ENCODE data around the gene USP47. TPM values are rescaled to one million over a fixed set of nuclear protein-coding genes. Genes with fewer than 3 reads are reported as not detected.

USP47 gene
- polyA plus RNA-seq, 2 of the 4 experiments (the other 2 are of a cell fraction), result 31.0 to 32.8 TPM

DNA sequence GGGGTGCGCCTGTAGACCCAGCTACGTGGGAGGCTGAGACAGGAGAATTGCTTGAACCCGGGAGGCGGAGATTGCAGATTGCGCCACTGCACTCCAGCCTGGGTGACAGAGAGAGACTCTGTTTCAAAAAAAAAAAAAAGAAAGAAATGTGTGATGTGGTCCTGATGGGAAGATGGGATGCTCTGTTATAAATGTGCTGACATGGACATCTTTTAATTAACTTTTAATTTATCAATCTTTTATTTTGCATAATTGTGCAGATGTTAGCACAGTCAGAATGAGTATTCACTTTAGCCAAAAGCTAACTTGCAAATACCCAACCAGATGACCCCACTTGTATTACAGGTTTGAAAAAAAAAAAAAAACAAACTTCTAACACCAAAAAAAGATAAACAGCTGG, 23.8 kb upstream of the USP47 start:
- FAIRE-seq, result no peak

DNA sequence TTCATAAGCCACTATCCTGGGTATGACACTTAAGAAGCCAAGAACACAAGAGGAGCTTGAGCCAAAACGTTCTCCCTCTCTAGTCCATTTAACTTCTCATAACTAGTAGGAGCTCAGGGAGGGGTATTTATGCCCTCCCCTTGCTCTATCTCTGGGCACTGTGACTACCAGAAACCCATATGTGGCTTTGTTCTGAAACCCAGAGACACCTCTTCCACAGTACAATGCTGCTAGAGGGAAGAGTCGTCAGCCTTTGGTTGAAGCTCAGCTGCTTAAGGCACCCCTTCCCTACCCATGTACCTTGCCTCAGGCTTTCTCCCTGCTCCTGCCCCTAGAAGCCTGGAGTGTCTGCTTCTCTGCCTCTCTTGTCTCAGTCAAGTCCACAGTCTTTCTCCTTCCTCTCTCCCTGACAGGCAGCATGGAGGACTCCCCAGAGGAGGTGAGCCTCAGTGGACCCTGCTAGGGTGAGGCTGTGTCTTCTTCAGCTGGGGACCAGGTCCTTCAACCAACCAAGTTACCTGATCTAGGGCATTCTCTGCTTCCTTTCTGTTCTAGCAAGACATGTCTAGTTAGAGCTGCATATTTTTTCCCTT, 23.1 kb upstream of the USP47 start:
- FAIRE-seq (no peak), DNase-seq (ENCODE audit: low read depth in 1 of 2, low spot score in 1 of 2) (no peak), ATAC-seq (no peak; a peak in 1 of 6 replicates)
- no peak overlapping the region for H3K4me2 ChIP-seq
- no peaks in the 10 kb centered on the region for H3K9me3 ChIP-seq
- WGBS (ENCODE audit: missing lambda C conversion rate), result 67% methylated on average over 2 of the region's 2 CpGs
- peaks cover 36% of the 10 kb centered on the region for H3K4me1 ChIP-seq
- H3K27ac ChIP-seq, result peak overlapping the region in 1 of 2 experiments; percentile 50; a peak in 2 of 6 replicates
- TF ChIP-seq MAFK (IDR thresholded peaks at IDR 0.05; ENCODE audit: partially characterized antibody), result no peak
- TF ChIP-seq RFX5 (IDR thresholded peaks at IDR 0.05), result no peak
- no peak for TF ChIP-seq ZC3H11A (IDR thresholded peaks at IDR 0.05)
- no peak for TF ChIP-seq NPAS2 (CRISPR knock-in tag; IDR thresholded peaks at IDR 0.05; ENCODE audit: borderline replicate concordance)
- TF ChIP-seq ZNF302 (CRISPR knock-in tag; IDR thresholded peaks at IDR 0.05), result no peak
- TF ChIP-seq RAD21 (conservative IDR thresholded peaks at IDR 0.05 in 1 of 2, IDR thresholded peaks at IDR 0.05 in 1 of 2), result no peak
- TF ChIP-seq HOXB5 (CRISPR knock-in tag; IDR thresholded peaks at IDR 0.05), result no peak
- no peak for TF ChIP-seq GATA3 (IDR thresholded peaks at IDR 0.05; ENCODE audit: borderline replicate concordance)
- ChIA-PET POLR2A (interaction anchor here (1.3 kb wide), 1 partner anchor 23 kb away, joined by 5 read pairs; the partner anchor contains the start of gene USP47), CTCF (interaction anchor here (0.7 to 1.5 kb wide), 7 partner anchors 8 to 229 kb away, joined by 3 to 6 read pairs (median 3); no protein-coding TSS in a partner anchor)
- H3K4me3 ChIP-seq, result no peak overlapping the region

More for the DNA sequence above, 23.8 kb upstream of the USP47 start:
- 93% methylated on average over 5 of the region's 5 CpGs for WGBS (ENCODE audit: missing lambda C conversion rate)
- no peaks in the 10 kb centered on the region for H3K9me3 ChIP-seq
- no peak for ATAC-seq
- no peak overlapping the region for H3K4me2 ChIP-seq
- H3K4me1 ChIP-seq, result peaks cover 43% of the 10 kb centered on the region
- CTCF ChIA-PET, result interaction anchor here (0.7 to 1.5 kb wide), 10 partner anchors 9 to 965 kb away, joined by 3 to 6 read pairs (median 3); no protein-coding TSS in a partner anchor
- no peak overlapping the region for H3K27ac ChIP-seq
- H3K4me3 ChIP-seq, result no peak overlapping the region
- TF ChIP-seq MAFK (IDR thresholded peaks at IDR 0.05; ENCODE audit: partially characterized antibody) (peak; percentile 75), ZSCAN20 (CRISPR knock-in tag; IDR thresholded peaks at IDR 0.05) (no peak)
- DNase-seq (ENCODE audit: low read depth in 1 of 2, low spot score in 1 of 2), result no peak
- POLR2A ChIA-PET, result interaction anchor here (1.3 kb wide), 1 partner anchor 24 kb away, joined by 5 read pairs; the partner anchor contains the start of gene USP47

DNA sequence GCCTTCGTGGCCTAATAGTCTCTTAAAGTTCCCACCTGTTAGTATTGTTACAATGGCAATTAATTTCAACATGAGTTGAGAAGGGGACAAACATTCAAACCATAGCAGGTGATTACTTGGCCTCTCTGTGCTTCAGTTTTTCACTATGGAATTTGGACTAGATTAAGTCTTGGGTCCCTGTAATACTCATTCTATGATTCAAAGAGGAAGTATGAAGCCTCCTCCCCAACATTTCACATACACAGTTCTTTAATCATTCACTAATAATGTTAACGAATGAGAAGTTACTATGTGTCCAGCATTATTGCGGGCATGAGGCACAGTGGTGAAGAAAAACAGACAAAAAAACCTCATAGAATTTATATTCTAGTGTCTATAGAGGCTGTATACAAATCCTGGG, 19.9 kb upstream of the USP47 start:
- 31% methylated on average over 3 of the region's 3 CpGs for WGBS (ENCODE audit: missing lambda C conversion rate)
- Histone ChIP-seq H3K9me3 (no peaks in the 10 kb centered on the region; the same call in 1 of the 3 replicates), H3K4me2 (peak overlapping the region; percentile 19), H3K4me1 (peaks cover 16% of the 10 kb centered on the region; the same call in 2 of the 3 replicates), H3K27ac (0 out of 6 replicates have a peak overlapping the region, but pooled peaks of 1 of the 2 experiments have one; percentile 26), H3K4me3 (no peak overlapping the region)
- no peak for TF ChIP-seq RARB (CRISPR knock-in tag; IDR thresholded peaks at IDR 0.05)
- TF ChIP-seq RAD21 (conservative IDR thresholded peaks at IDR 0.05 in 1 of 2, IDR thresholded peaks at IDR 0.05 in 1 of 2), result no peak
- no peak for TF ChIP-seq GATA3 (IDR thresholded peaks at IDR 0.05; ENCODE audit: borderline replicate concordance)
- no peak for TF ChIP-seq JUN (IDR thresholded peaks at IDR 0.05)
- POLR2A ChIA-PET, result no interaction called here
- no peak for DNase-seq (ENCODE audit: low read depth in 1 of 2, low spot score in 1 of 2)
- FAIRE-seq, result no peak
- ATAC-seq, result 0 out of 6 replicates have a peak, but pooled peaks of 1 of the 2 experiments have one; percentile 30
- CTCF ChIA-PET, result no interaction called here

DNA sequence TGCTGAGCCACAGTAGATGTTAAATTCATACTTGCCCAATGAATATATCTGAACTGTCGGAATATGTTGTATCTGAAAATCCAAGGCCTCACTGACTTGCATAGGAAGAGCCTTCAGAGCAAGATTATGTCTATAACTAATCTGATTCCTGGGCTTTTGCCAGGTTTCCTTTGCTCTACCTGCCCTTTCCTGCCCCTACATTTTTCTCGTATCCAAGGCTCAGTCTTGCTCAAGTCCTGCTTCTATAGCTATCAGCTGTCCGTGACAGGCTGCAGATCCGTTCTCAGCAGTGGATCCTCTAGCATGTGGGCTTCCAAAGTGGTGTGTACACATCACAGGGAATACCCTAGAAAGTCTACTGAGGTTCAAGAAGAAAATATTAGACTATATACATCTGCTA, 18.8 kb upstream of the USP47 start:
- H3K4me1 ChIP-seq, result peaks cover 12% of the 10 kb centered on the region; the same call in 2 of the 3 replicates
- FAIRE-seq (no peak), DNase-seq (ENCODE audit: low read depth in 1 of 2, low spot score in 1 of 2) (no peak), ATAC-seq (no peak)
- H3K4me3 ChIP-seq, result no peak overlapping the region
- ChIA-PET POLR2A (no interaction called here), CTCF (interaction anchor here (1.3 kb wide), 1 partner anchor 19 kb away, joined by 6 read pairs; the partner anchor contains the start of gene USP47)
- 83% methylated on average over 4 of the region's 4 CpGs for WGBS (ENCODE audit: missing lambda C conversion rate)
- H3K4me2 ChIP-seq, result no peak overlapping the region
- no peaks in the 10 kb centered on the region; the same call in 1 of the 3 replicates for H3K9me3 ChIP-seq
- H3K27ac ChIP-seq, result no peak overlapping the region
- TF ChIP-seq PHF8 (IDR thresholded peaks at IDR 0.05; ENCODE audit: borderline replicate concordance, low read depth) (no peak), CHD4 (IDR thresholded peaks at IDR 0.05; ENCODE audit: borderline replicate concordance) (no peak), HDAC2 (IDR thresholded peaks at IDR 0.05) (no peak), ESRRA (IDR thresholded peaks at IDR 0.05; ENCODE audit: borderline replicate concordance, low read length) (no peak), MAZ (IDR thresholded peaks at IDR 0.05; ENCODE audit: borderline replicate concordance, low read depth, low read length) (no peak), CBX8 (IDR thresholded peaks at IDR 0.05) (no peak), NR3C1 (IDR thresholded peaks at IDR 0.05) (no peak), CHD2 (IDR thresholded peaks at IDR 0.05; ENCODE audit: low read length, partially characterized antibody) (no peak), BHLHE40 (IDR thresholded peaks at IDR 0.05; ENCODE audit: low read depth, low read length) (no peak), JUN (IDR thresholded peaks at IDR 0.05) (no peak), FOXS1 (CRISPR knock-in tag; IDR thresholded peaks at IDR 0.05) (no peak)
- TF ChIP-seq, protein P1, sequence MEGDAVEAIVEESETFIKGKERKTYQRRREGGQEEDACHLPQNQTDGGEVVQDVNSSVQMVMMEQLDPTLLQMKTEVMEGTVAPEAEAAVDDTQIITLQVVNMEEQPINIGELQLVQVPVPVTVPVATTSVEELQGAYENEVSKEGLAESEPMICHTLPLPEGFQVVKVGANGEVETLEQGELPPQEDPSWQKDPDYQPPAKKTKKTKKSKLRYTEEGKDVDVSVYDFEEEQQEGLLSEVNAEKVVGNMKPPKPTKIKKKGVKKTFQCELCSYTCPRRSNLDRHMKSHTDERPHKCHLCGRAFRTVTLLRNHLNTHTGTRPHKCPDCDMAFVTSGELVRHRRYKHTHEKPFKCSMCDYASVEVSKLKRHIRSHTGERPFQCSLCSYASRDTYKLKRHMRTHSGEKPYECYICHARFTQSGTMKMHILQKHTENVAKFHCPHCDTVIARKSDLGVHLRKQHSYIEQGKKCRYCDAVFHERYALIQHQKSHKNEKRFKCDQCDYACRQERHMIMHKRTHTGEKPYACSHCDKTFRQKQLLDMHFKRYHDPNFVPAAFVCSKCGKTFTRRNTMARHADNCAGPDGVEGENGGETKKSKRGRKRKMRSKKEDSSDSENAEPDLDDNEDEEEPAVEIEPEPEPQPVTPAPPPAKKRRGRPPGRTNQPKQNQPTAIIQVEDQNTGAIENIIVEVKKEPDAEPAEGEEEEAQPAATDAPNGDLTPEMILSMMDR (IDR thresholded peaks at IDR 0.05), result no peak
- TF ChIP-seq, protein P2, sequence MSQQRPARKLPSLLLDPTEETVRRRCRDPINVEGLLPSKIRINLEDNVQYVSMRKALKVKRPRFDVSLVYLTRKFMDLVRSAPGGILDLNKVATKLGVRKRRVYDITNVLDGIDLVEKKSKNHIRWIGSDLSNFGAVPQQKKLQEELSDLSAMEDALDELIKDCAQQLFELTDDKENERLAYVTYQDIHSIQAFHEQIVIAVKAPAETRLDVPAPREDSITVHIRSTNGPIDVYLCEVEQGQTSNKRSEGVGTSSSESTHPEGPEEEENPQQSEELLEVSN (IDR thresholded peaks at IDR 0.05; ENCODE audit: borderline replicate concordance, low read depth), result no peak
- TF ChIP-seq, protein P3, sequence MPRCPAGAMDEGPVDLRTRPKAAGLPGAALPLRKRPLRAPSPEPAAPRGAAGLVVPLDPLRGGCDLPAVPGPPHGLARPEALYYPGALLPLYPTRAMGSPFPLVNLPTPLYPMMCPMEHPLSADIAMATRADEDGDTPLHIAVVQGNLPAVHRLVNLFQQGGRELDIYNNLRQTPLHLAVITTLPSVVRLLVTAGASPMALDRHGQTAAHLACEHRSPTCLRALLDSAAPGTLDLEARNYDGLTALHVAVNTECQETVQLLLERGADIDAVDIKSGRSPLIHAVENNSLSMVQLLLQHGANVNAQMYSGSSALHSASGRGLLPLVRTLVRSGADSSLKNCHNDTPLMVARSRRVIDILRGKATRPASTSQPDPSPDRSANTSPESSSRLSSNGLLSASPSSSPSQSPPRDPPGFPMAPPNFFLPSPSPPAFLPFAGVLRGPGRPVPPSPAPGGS (IDR thresholded peaks at IDR 0.05), result no peak
- TF ChIP-seq, protein P4, sequence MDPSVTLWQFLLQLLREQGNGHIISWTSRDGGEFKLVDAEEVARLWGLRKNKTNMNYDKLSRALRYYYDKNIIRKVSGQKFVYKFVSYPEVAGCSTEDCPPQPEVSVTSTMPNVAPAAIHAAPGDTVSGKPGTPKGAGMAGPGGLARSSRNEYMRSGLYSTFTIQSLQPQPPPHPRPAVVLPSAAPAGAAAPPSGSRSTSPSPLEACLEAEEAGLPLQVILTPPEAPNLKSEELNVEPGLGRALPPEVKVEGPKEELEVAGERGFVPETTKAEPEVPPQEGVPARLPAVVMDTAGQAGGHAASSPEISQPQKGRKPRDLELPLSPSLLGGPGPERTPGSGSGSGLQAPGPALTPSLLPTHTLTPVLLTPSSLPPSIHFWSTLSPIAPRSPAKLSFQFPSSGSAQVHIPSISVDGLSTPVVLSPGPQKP (IDR thresholded peaks at IDR 0.05; ENCODE audit: low read depth, low read length), result no peak
